Lower leg skin (tissue), 3 donors: ENCODE results near the gene DLG2.

Experiments used
- CTCF ChIP-seq, 3 donors: fragments of 450-650 bp; IDR thresholded peaks; one replicate each; pipeline ENCODE4 v1.5.1; 2016; ENCODE audit warnings: antibody characterized with exemption in 3 of 3, mild to moderate bottlenecking in 3 of 3, moderate library complexity in 2 of 3
- POLR2A ChIP-seq, 2 donors: fragments of 450-650 bp; IDR thresholded peaks; one replicate each; pipeline ENCODE4 v1.6.1; 2016 to 2017; ENCODE audit warnings: antibody characterized with exemption in 2 of 2, mild to moderate bottlenecking in 1 of 2, moderate library complexity in 1 of 2

GRCh38 chr11:83493034-83493433, 2134.1 kb downstream of the DLG2 start:
- no peak for TF ChIP-seq CTCF (IDR thresholded peaks at IDR 0.05)
- no peak for TF ChIP-seq POLR2A (IDR thresholded peaks at IDR 0.05)
